ENCODE measurements around the gene PTMA.

GRCh38 chr2:231706731-231707624 lies 1.3 kb upstream of the PTMA start:
- TF ChIP-seq, protein P1, sequence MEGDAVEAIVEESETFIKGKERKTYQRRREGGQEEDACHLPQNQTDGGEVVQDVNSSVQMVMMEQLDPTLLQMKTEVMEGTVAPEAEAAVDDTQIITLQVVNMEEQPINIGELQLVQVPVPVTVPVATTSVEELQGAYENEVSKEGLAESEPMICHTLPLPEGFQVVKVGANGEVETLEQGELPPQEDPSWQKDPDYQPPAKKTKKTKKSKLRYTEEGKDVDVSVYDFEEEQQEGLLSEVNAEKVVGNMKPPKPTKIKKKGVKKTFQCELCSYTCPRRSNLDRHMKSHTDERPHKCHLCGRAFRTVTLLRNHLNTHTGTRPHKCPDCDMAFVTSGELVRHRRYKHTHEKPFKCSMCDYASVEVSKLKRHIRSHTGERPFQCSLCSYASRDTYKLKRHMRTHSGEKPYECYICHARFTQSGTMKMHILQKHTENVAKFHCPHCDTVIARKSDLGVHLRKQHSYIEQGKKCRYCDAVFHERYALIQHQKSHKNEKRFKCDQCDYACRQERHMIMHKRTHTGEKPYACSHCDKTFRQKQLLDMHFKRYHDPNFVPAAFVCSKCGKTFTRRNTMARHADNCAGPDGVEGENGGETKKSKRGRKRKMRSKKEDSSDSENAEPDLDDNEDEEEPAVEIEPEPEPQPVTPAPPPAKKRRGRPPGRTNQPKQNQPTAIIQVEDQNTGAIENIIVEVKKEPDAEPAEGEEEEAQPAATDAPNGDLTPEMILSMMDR (IDR thresholded peaks at IDR 0.05; ENCODE audit: poor library complexity, severe bottlenecking): peak; percentile 100
- TF ChIP-seq SMC3 (conservative IDR thresholded peaks at IDR 0.05; ENCODE audit: poor library complexity) (peak; percentile 45), RAD21 (conservative IDR thresholded peaks at IDR 0.05) (no peak), POLR2AphosphoS5 (IDR thresholded peaks at IDR 0.05) (peak; percentile 98)

Measured in neural cell (in vitro differentiated cells).